ENCODE results near the gene NFATC2. TPM values are rescaled to one million over a fixed set of nuclear protein-coding genes. Genes with fewer than 3 reads are reported as not detected.

Gene NFATC2
- polyA plus RNA-seq, 1 experiment = 0.21 TPM

DNA sequence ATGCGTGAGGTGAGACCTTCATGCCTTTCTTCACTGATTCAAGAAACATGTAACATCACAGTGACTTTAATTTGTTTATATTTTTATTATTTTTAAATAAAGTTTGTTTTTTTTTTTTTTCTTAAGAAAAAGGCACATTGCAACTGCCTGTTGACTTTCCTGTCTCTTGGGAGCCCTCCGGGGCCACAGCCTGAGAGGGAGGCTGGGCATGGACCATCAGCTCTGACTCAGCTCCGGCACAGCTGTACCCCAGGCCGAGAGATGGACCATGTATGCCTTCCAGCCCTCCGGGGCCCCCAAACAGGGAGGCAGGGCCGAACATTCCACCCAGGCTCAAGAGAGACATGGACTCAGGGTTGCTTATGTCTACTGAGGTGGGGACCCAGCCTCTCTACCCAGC lies 99.9 kb downstream of the NFATC2 start:
- DNase-seq (ENCODE audit: low read depth) = no peak
- CTCF ChIA-PET = interaction anchor here (0.9 to 1.1 kb wide), 2 partner anchors 20 to 153 kb away, joined by 3 read pairs; no protein-coding TSS in a partner anchor

DNA sequence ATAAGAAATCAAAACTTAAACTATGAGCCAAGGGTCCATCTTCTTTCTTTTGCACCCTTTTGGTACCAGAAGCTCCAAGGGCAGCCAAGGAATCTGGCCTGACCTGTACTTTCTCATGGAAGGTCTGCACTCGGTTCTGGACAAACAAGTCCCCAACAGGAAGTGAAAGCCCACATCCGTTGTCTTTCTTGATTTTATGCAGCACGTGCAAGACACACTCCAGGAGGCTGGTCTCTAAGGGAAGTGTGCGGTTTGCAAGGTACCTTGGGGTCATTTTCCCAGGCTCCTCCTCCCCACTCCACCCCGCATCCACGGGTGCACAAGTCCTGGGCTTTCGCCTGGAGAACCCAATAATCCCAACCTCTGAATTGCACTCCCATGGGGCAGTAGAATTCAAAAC lies 101.9 kb downstream of the NFATC2 start:
- POLR2A ChIA-PET = no interaction called here
- Histone ChIP-seq H3K36me3 (ENCODE audit: control insufficient read depth, insufficient read depth, low read length) (no peaks in the 10 kb centered on the region), H3K27me3 (ENCODE audit: control insufficient read depth, insufficient read depth, low read length) (no peaks in the 10 kb centered on the region), H3K4me3 (ENCODE audit: low read depth, low read length) (no peak overlapping the region)
- TF ChIP-seq, protein P1, sequence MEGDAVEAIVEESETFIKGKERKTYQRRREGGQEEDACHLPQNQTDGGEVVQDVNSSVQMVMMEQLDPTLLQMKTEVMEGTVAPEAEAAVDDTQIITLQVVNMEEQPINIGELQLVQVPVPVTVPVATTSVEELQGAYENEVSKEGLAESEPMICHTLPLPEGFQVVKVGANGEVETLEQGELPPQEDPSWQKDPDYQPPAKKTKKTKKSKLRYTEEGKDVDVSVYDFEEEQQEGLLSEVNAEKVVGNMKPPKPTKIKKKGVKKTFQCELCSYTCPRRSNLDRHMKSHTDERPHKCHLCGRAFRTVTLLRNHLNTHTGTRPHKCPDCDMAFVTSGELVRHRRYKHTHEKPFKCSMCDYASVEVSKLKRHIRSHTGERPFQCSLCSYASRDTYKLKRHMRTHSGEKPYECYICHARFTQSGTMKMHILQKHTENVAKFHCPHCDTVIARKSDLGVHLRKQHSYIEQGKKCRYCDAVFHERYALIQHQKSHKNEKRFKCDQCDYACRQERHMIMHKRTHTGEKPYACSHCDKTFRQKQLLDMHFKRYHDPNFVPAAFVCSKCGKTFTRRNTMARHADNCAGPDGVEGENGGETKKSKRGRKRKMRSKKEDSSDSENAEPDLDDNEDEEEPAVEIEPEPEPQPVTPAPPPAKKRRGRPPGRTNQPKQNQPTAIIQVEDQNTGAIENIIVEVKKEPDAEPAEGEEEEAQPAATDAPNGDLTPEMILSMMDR (IDR thresholded peaks at IDR 0.05; ENCODE audit: insufficient read depth, low read depth, low read length) = no peak
- no peak for DNase-seq (ENCODE audit: low read depth)
- CTCF ChIA-PET = no interaction called here

More for the DNA sequence above, 99.9 kb downstream of the NFATC2 start:
- POLR2A ChIA-PET = interaction anchor here (0.5 kb wide), 1 partner anchor 14 kb away, joined by 3 read pairs; no protein-coding TSS in a partner anchor
- H3K36me3 ChIP-seq (ENCODE audit: control insufficient read depth, insufficient read depth, low read length) = no peaks in the 10 kb centered on the region
- H3K27me3 ChIP-seq (ENCODE audit: control insufficient read depth, insufficient read depth, low read length) = no peaks in the 10 kb centered on the region
- TF ChIP-seq, protein P1 (IDR thresholded peaks at IDR 0.05; ENCODE audit: insufficient read depth, low read depth, low read length) = no peak
- no peak overlapping the region for H3K4me3 ChIP-seq (ENCODE audit: low read depth, low read length)

DNA sequence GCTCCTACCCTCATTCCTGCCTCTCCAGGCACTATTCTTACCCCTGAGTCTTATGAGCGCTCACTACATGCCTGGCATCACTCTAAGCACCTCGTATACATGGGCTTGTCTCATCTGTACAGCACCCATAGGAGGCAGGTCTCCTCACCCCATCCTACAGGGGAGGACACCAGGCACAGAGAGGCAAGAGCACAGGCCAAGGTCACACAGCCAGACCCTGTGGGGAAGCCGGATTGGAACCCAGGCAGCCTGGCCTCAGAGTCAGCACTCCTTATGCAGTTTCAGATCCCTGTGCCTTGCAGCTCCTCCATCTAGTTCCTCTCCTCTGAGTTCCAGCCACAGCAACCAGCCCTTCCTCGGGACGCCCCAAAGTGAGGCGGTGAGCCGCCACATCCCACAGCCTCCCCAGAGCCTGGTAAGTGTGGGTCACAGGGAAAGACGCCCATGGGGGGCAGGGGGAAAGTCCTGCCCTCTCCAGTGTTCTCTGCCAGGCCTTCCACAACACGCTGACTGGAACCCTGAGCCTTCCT lies 103.3 kb downstream of the NFATC2 start:
- H3K36me3 ChIP-seq (ENCODE audit: control insufficient read depth, insufficient read depth, low read length) = no peaks in the 10 kb centered on the region
- H3K4me3 ChIP-seq (ENCODE audit: low read depth, low read length) = no peak overlapping the region
- no peak for DNase-seq (ENCODE audit: low read depth)
- POLR2A ChIA-PET = no interaction called here
- CTCF ChIA-PET = no interaction called here
- TF ChIP-seq, protein P1 (IDR thresholded peaks at IDR 0.05; ENCODE audit: insufficient read depth, low read depth, low read length) = no peak
- no peaks in the 10 kb centered on the region for H3K27me3 ChIP-seq (ENCODE audit: control insufficient read depth, insufficient read depth, low read length)

DNA sequence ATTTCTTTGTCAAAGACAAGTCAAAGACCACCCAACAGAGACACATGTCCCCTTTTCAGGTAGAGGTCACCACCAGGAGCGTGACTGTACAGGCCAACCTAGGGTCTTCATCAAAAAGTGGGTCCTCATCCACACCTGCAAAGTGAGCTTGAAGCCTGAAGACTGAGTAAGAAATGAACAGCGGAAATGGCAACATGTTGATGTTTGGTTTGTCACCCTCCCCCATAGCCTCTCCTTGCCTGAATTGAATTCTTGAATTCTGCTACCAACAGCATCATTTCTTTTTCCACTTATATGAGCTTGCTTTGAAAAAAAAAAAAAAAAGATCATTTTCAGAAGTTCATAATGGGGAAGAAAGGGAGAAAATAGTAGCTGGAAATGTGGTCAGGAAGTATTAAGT lies 104.4 kb downstream of the NFATC2 start:
- TF ChIP-seq, protein P1 (IDR thresholded peaks at IDR 0.05; ENCODE audit: insufficient read depth, low read depth, low read length) = no peak
- no peak for DNase-seq (ENCODE audit: low read depth)
- H3K27me3 ChIP-seq (ENCODE audit: control insufficient read depth, insufficient read depth, low read length) = no peaks in the 10 kb centered on the region
- ChIA-PET CTCF (no interaction called here), POLR2A (no interaction called here)
- no peak overlapping the region for H3K4me3 ChIP-seq (ENCODE audit: low read depth, low read length)
- H3K36me3 ChIP-seq (ENCODE audit: control insufficient read depth, insufficient read depth, low read length) = no peaks in the 10 kb centered on the region

DNA sequence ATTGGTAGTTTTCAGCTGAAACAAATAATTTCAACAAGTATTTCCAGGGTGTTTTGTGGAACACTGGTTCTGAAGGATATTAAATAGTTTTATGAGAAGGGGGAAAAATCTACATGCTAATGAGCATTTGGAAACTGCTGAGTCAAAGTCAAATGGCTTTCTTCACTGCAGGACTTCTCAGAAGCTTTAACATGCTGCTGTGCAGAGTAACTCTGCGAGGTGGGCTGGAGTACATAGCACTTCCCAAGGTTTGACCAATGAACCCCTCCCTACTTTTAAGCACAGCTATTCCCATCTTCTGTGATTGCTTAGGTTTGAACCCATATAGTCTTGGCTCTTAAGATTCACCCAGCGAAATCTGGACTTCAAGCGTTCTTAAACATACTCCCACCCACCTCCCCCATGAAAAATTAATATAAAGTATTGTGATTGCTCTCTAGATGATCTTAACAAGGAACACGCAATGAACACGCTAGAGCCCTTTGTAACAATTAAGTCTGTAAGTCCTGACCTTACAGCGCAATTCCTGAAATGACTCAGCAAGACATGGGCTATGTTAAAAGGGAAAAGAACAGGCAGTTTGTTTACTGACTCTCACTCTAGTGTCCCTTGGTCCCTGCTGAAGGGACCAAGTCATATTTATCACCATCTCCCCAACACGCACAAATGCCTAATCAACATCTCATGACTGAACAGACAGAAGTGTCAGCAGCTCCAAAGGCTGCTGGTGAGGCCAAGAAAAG lies 105.2 kb downstream of the NFATC2 start:
- POLR2A ChIA-PET = no interaction called here
- Histone ChIP-seq H3K4me3 (ENCODE audit: low read depth, low read length) (no peak overlapping the region), H3K36me3 (ENCODE audit: control insufficient read depth, insufficient read depth, low read length) (no peaks in the 10 kb centered on the region), H3K27me3 (ENCODE audit: control insufficient read depth, insufficient read depth, low read length) (no peaks in the 10 kb centered on the region)
- TF ChIP-seq, protein P1 (IDR thresholded peaks at IDR 0.05; ENCODE audit: insufficient read depth, low read depth, low read length) = no peak
- CTCF ChIA-PET = interaction anchor here (0.6 kb wide), 1 partner anchor 65 kb away, joined by 3 read pairs; no protein-coding TSS in a partner anchor
- no peak for DNase-seq (ENCODE audit: low read depth)
